ENCODE results near the gene ANKRD28. TPM values are rescaled to one million over a fixed set of nuclear protein-coding genes. Genes with fewer than 3 reads are reported as not detected.

Gene ANKRD28
- total and polyA plus RNA-seq, 9 of the 15 experiments (the other 6 are each of a cell fraction or from before 2014, with no cell fraction given) = 11.7 to 66.0 (median 36.7) TPM

DNA sequence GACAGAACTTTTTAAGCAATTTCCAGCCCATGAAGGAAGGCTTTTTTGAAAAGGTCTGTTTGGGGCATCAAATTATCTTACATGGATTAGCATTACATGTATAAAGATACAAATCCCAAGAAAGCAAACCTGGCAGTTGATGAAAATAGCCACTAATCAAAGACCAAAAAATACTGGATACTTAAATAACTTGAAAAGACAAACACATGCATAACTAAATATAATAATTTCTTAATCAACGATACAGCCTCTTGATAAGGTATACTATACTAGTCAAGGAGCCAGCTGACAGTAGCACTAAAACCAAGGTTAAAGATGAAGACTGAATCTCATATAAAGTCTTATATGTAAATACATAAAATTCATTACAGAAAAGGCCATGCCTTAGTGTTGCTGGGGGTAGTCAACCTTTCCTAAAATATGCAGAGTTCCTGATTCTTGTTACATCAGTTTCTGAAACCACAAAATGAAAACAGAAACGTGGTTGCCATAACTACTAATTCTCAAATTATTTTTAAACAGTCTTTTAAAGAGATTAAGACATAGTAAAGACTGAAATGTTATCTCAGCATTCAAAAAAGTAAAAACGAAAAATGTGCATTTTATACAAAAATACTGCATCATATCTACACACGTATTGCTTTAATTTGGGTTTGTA lies 2.0 kb downstream of the ANKRD28 start (continued):
- TF ChIP-seq, protein P1, sequence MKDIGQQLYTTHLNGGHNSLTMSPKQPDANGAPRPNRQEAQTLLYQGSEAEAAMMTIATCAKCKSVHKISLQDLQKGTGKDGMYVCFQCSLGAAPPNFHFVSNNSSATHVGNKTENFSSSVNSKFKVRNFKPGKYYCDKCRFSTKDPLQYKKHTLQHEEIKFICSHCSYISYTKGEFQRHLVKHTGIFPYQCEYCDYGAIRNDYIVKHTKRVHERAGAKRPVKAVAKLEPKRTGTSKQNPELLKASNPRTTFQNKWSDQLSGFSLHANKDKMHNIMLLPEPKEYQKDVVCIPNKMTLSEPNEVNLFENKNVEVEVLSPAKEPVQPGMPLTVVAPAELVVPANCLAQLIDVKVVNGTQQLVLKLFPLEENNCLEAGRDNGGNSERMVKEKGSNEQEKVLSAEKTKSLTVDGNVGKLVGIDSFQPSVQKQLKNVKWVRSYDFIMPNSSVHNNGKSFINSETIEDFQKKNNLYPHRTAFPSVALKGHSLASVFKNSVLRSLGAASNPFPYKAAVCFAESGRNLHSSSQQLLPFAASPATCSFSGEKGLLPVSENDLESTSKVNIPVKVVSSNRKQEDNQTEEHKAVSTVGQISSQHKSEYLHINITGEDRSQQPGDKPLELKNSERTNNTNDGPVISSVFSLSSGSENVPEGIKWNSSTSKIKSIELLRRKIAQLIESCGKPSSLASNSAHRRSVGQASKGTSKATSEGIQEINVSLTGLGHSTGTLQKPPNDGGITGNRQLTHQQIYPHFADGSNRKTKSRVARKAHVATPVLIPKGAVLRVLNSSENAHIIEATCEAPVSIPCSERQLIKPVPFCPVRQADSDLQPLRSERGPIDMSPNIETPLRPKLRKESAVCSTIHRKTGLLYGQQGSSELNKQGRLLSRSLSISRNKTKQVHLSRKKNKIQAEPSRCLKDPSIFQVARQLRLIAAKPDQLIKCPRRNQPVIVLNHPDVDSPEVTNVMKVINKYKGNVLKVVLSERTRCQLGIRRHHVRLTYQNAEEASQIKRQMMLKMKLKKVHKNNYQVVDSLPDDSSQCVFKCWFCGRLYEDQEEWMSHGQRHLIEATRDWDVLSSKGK (CRISPR knock-in tag; IDR thresholded peaks at IDR 0.05) = no peak
- TF ChIP-seq KDM4B (IDR thresholded peaks at IDR 0.05; ENCODE audit: borderline replicate concordance in 2 of 2, low read depth in 1 of 2) (no peak), ZNF165 (CRISPR knock-in tag; IDR thresholded peaks at IDR 0.05; ENCODE audit: borderline replicate concordance) (no peak), SREBF2 (CRISPR knock-in tag; IDR thresholded peaks at IDR 0.05) (no peak), PHF20 (IDR thresholded peaks at IDR 0.05; ENCODE audit: partially characterized antibody) (no peak), ZBTB11 (CRISPR knock-in tag; IDR thresholded peaks at IDR 0.05) (no peak), PBX2 (CRISPR knock-in tag; IDR thresholded peaks at IDR 0.05; ENCODE audit: low read depth) (no peak), PBX2 (tag; conservative IDR thresholded peaks at IDR 0.05; ENCODE audit: low read depth) (no peak), MYBL2 (IDR thresholded peaks at IDR 0.05; ENCODE audit: low read depth) (0 out of 2 replicates have a peak, but pooled peaks have one; percentile 9), MYBL2 (CRISPR knock-in tag; IDR thresholded peaks at IDR 0.05; ENCODE audit: borderline replicate concordance) (no peak), RFX1 (IDR thresholded peaks at IDR 0.05) (peak; percentile 90), CEBPG (CRISPR knock-in tag; IDR thresholded peaks at IDR 0.05) (peak; percentile 28; the same call in 1 of the 2 replicates), CEBPG (tag; conservative IDR thresholded peaks at IDR 0.05 in 1 of 2, IDR thresholded peaks at IDR 0.05 in 1 of 2) (peak; percentile 66 to 86), POLR2G (IDR thresholded peaks at IDR 0.05; ENCODE audit: low read depth, low read length) (no peak), NCOR1 (IDR thresholded peaks at IDR 0.05) (0 out of 2 replicates have a peak, but pooled peaks have one; percentile 3), KLF1 (tag; IDR thresholded peaks at IDR 0.05) (no peak)

Data from K562 (cell line).